WTC11 (cell line): ENCODE measurements around the gene LAMC3. TPM values are rescaled to one million over a fixed set of nuclear protein-coding genes. Genes with fewer than 3 reads are reported as not detected.

Experiments
- ATAC-seq: fragments of 200-7000 bp; cut with Tn5 transposase; 2 replicates; pipeline ENCODE4 v1.10.0; 2021; ENCODE audit warnings: mild to moderate bottlenecking, moderate library complexity
- CTCF ChIA-PET: fragments of 300-600 bp; sonication (Branson Sonifier 250); formaldehyde crosslinking; loops from one replicate; lab custom pipeline; 2021; ENCODE audit warnings: antibody characterized with exemption; lab: Charles Lee
- POLR2A ChIA-PET: fragments of 350-600 bp; sonication (Branson Sonifier 250); formaldehyde crosslinking; loops from one replicate; lab custom pipeline; 2021; ENCODE audit warnings: antibody characterized with exemption; lab: Charles Lee
- DNase-seq: peaks from one replicate; pipeline ENCODE4 v3.0.0; 2021; ENCODE audit warnings: low spot score
- H3K27ac Mint-ChIP-seq: 2 replicates; pipeline ENCODE4 v1.8.0; 2021; ENCODE audit warnings: mixed read lengths
- H3K27me3 Mint-ChIP-seq: 2 replicates; pipeline ENCODE4 v1.8.0; 2021; ENCODE audit warnings: low read depth, mild to moderate bottlenecking, moderate library complexity, mixed read lengths
- H3K36me3 Mint-ChIP-seq: 2 replicates; pipeline ENCODE4 v1.8.0; 2021; ENCODE audit warnings: mixed read lengths
- H3K4me1 Mint-ChIP-seq: 2 replicates; pipeline ENCODE4 v1.8.0; 2022; ENCODE audit warnings: mixed read lengths
- H3K4me3 Mint-ChIP-seq: 2 replicates; pipeline ENCODE4 v1.8.0; 2021; ENCODE audit warnings: mild to moderate bottlenecking, moderate library complexity, mixed read lengths
- H3K9me3 Mint-ChIP-seq: 2 replicates; pipeline ENCODE4 v1.8.0; 2021; ENCODE audit warnings: mixed read lengths
- ATF1 ChIP-seq: sonication (generic); formaldehyde crosslinking; IDR thresholded peaks from 2 replicates; pipeline ENCODE4 v1.8.1; 2023; ENCODE audit warnings: mild to moderate bottlenecking, moderate library complexity, missing genetic modification reagents
- ATF6 ChIP-seq: sonication (generic); formaldehyde crosslinking; IDR thresholded peaks from 2 replicates; pipeline ENCODE4 v1.8.1; 2023; ENCODE audit warnings: mild to moderate bottlenecking, missing genetic modification reagents
- CTCF ChIP-seq: fragments of 200-600 bp; IDR thresholded peaks from 2 replicates; pipeline ENCODE4 v1.8.0; 2022; ENCODE audit warnings: antibody characterized with exemption
- EMX1 ChIP-seq: fragments of 250-450 bp; sonication (Bioruptor Pico); IDR thresholded peaks from 2 replicates; pipeline ENCODE4 v1.8.0; 2021; ENCODE audit warnings: mild to moderate bottlenecking
- FOXK1 ChIP-seq: sonication (generic); formaldehyde crosslinking; IDR thresholded peaks from 2 replicates; pipeline ENCODE4 v1.8.0; 2022; ENCODE audit warnings: mild to moderate bottlenecking, moderate library complexity, missing genetic modification reagents
- FOXP4 ChIP-seq: sonication (generic); formaldehyde crosslinking; IDR thresholded peaks from 2 replicates; pipeline ENCODE4 v1.8.0; 2022; ENCODE audit warnings: mild to moderate bottlenecking, missing genetic modification reagents
- HMGXB4 ChIP-seq: sonication (generic); formaldehyde crosslinking; IDR thresholded peaks from 2 replicates; pipeline ENCODE4 v1.8.1; 2023; ENCODE audit warnings: mild to moderate bottlenecking, moderate library complexity, missing genetic modification reagents
- IRF1 ChIP-seq: sonication (generic); formaldehyde crosslinking; IDR thresholded peaks from 2 replicates; pipeline ENCODE4 v1.8.0; 2023; ENCODE audit warnings: missing genetic modification reagents
- JUN ChIP-seq: sonication (generic); formaldehyde crosslinking; IDR thresholded peaks from 2 replicates; pipeline ENCODE4 v1.8.0; 2023; ENCODE audit warnings: mild to moderate bottlenecking, missing genetic modification reagents
- MLX ChIP-seq: sonication (generic); formaldehyde crosslinking; IDR thresholded peaks from 2 replicates; pipeline ENCODE4 v1.8.1; 2023; ENCODE audit warnings: mild to moderate bottlenecking, missing genetic modification reagents, moderate library complexity
- NFATC4 ChIP-seq: fragments of 250-450 bp; sonication (Bioruptor Pico); IDR thresholded peaks from 2 replicates; pipeline ENCODE4 v1.9.0; 2021; ENCODE audit warnings: mild to moderate bottlenecking
- ZBTB43 ChIP-seq: sonication (generic); formaldehyde crosslinking; IDR thresholded peaks from 2 replicates; pipeline ENCODE4 v1.8.1; 2023; ENCODE audit warnings: mild to moderate bottlenecking, missing genetic modification reagents
- ZNF138 ChIP-seq: sonication (generic); formaldehyde crosslinking; conservative IDR thresholded peaks from 2 replicates; pipeline ENCODE4 v1.8.1; 2022; ENCODE audit warnings: mild to moderate bottlenecking, moderate library complexity, missing genetic modification reagents
- ZNF423 ChIP-seq: fragments of 250-450 bp; sonication (Bioruptor Pico); IDR thresholded peaks from 2 replicates; pipeline ENCODE4 v2.1.2; 2022; ENCODE audit warnings: mild to moderate bottlenecking, moderate library complexity
- ZNF512 ChIP-seq: sonication (generic); formaldehyde crosslinking; IDR thresholded peaks from 2 replicates; pipeline ENCODE4 v1.8.1; 2022; ENCODE audit warnings: missing genetic modification reagents, borderline replicate concordance
- ZNF671 ChIP-seq: fragments of 250-450 bp; sonication (Bioruptor Pico); IDR thresholded peaks from 2 replicates; pipeline ENCODE4 v1.8.0; 2021; ENCODE audit warnings: mild to moderate bottlenecking
- total RNA-seq: library from RNA; stranded (reverse); gene quantifications from 3 replicates; pipeline ENCODE4 v1.2.3, GENCODE V29; 2021

LAMC3 gene
- total RNA-seq, 1 experiment from 2014 or later: 50.9 TPM

GRCh38 chr9:131050831-131051230 is 41.9 kb downstream of the LAMC3 start (continued):
- no peak for TF ChIP-seq HMGXB4 (CRISPR knock-in tag)
- no peak for TF ChIP-seq MLX (CRISPR knock-in tag)
- TF ChIP-seq CTCF: no peak
- TF ChIP-seq FOXK1 (CRISPR knock-in tag): no peak
- no peak for TF ChIP-seq ATF6 (CRISPR knock-in tag)
- TF ChIP-seq ZBTB43 (CRISPR knock-in tag): no peak
- no peak for TF ChIP-seq IRF1 (CRISPR knock-in tag)
- TF ChIP-seq ATF1: no peak
- TF ChIP-seq ZNF512 (CRISPR knock-in tag): no peak

GRCh38 chr9:131051592-131052517 is 42.9 kb downstream of the LAMC3 start:
- DNase-seq (no peak), ATAC-seq (no peak)
- Mint-ChIP-seq H3K27me3 (no peaks in the 10 kb centered on the region), H3K36me3 (peaks cover 9% of the 10 kb centered on the region), H3K27ac (no peak overlapping the region; the same call in 1 of the 2 replicates), H3K4me1 (no peaks in the 10 kb centered on the region), H3K9me3 (no peaks in the 10 kb centered on the region), H3K4me3 (no peak overlapping the region)
- ChIA-PET CTCF (interaction anchor here (1.1 kb wide), 2 partner anchors 34 to 45 kb away, joined by 3 to 4 read pairs; partner anchors contain the start of gene AIF1L), POLR2A (no interaction called here)
- TF ChIP-seq ZNF671: no peak

- TF ChIP-seq ZNF138: no peak
- TF ChIP-seq ATF6 (CRISPR knock-in tag): no peak
- no peak for TF ChIP-seq ZNF423 (CRISPR knock-in tag)
- TF ChIP-seq FOXP4 (CRISPR knock-in tag): no peak
- TF ChIP-seq JUN (CRISPR knock-in tag): no peak
- no peak for TF ChIP-seq NFATC4
- no peak for TF ChIP-seq EMX1 (CRISPR knock-in tag)
These were observed 44.9 kb downstream of the LAMC3 start for GRCh38 chr9:131053896-131054295.

More at GRCh38 chr9:131053896-131054295, 44.9 kb downstream of the LAMC3 start:
- Mint-ChIP-seq H3K27me3 (no peaks in the 10 kb centered on the region), H3K4me1 (no peaks in the 10 kb centered on the region), H3K36me3 (peaks cover 6% of the 10 kb centered on the region), H3K9me3 (no peaks in the 10 kb centered on the region), H3K27ac (no peak overlapping the region), H3K4me3 (no peak overlapping the region)
- POLR2A ChIA-PET: no interaction called here
- ATAC-seq: no peak
- DNase-seq: no peak
- CTCF ChIA-PET: interaction anchor here (1.6 to 1.8 kb wide), 2 partner anchors 55 to 58 kb away, joined by 3 to 4 read pairs; no protein-coding TSS in a partner anchor
